ENCODE results near the gene PINK1. TPM values are rescaled to one million over a fixed set of nuclear protein-coding genes. Genes with fewer than 3 reads are reported as not detected.

The PINK1 gene
- total RNA-seq, 3 donors from 2014 or later, result 75.4 to 141 (median 111) TPM

DNA sequence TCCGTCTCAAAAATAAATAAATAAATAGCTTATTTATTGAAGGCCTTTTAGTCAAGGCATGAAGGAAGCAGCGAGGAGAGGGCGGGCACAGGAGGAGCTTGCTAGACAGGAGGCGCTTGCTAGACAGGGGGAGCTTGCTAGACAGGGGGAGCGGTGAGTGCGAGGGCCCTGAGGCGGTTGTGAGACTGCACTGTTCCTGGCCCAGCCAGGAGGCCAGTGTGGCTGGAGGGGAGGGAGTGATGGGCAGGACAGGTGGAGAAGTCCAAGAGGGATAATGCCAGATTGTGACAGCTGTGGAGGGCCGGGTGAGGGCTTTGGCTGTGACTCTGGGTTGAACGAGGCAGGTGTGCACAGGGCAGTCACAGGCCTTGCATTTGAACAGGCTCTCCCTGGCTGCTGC lies 66.3 kb downstream of the PINK1 start:
- DNase-seq, result no peak
- no peak for ATAC-seq

DNA sequence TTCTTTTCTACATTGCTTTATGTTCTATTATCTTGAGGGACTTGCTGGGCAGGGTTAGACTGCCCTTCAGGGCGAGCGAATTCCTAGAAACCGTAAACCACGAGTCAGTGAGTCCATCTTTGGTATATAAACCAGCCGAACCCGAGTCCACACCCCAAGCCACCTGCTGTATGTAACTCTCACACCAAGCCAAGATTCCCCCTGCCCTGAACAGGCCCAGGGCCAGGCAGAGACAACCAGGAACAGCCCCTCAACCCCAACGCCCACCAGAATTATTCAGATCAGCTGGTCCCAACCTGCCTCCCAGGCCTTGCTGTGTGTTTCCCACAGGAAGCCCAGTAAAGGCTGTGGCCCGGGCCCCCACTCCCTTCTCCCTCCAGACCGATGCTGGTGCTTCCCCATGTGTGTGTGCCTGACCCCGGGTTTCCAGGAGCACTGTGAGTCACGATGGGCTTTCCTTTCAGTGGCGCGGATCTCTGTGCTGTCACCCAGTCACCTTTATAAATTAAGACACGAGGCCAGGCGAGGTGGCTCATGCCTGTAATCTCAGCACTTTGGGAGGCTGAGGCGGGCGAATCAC lies 67.5 kb downstream of the PINK1 start:
- no peak for DNase-seq
- H3K4me3 ChIP-seq, result no peak overlapping the region
- intact Hi-C loops (cut with DNase I, micrococcal nuclease), result no loop called here
- no peaks in the 10 kb centered on the region for H3K36me3 ChIP-seq (ENCODE audit: low read depth)
- ATAC-seq, result no peak
- peaks cover 2% of the 10 kb centered on the region for H3K4me1 ChIP-seq (ENCODE audit: low read depth)
- TF ChIP-seq, protein P1, sequence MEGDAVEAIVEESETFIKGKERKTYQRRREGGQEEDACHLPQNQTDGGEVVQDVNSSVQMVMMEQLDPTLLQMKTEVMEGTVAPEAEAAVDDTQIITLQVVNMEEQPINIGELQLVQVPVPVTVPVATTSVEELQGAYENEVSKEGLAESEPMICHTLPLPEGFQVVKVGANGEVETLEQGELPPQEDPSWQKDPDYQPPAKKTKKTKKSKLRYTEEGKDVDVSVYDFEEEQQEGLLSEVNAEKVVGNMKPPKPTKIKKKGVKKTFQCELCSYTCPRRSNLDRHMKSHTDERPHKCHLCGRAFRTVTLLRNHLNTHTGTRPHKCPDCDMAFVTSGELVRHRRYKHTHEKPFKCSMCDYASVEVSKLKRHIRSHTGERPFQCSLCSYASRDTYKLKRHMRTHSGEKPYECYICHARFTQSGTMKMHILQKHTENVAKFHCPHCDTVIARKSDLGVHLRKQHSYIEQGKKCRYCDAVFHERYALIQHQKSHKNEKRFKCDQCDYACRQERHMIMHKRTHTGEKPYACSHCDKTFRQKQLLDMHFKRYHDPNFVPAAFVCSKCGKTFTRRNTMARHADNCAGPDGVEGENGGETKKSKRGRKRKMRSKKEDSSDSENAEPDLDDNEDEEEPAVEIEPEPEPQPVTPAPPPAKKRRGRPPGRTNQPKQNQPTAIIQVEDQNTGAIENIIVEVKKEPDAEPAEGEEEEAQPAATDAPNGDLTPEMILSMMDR (IDR thresholded peaks at IDR 0.05), result no peak
- H3K9me3 ChIP-seq, result no peaks in the 10 kb centered on the region

More for the DNA sequence above, 66.3 kb downstream of the PINK1 start:
- no peaks in the 10 kb centered on the region for H3K36me3 ChIP-seq (ENCODE audit: low read depth)
- H3K4me1 ChIP-seq (ENCODE audit: low read depth), result peaks cover 2% of the 10 kb centered on the region
- TF ChIP-seq, protein P1 (IDR thresholded peaks at IDR 0.05), result no peak
- no peaks in the 10 kb centered on the region for H3K9me3 ChIP-seq
- no peak overlapping the region for H3K4me3 ChIP-seq
- intact Hi-C loops (cut with DNase I, micrococcal nuclease), result loop anchor here (5.0 to 10.0 kb wide), 2 partner anchors 495 to 498 kb away; no protein-coding TSS in a partner anchor

Other genes with a start within 250 kb of the PINK1 start
- 100 to 1,000 TPM; 162 to 274 (median 163) TPM for gene CAMK2N1, start 147.2 kb upstream of the PINK1 start, total RNA-seq
- 10 to 100 TPM; 31.5 to 44.9 (median 44.7) TPM for gene MUL1, start 125.3 kb upstream of the PINK1 start, total RNA-seq
- gene FAM43B, start 80.9 kb upstream of the PINK1 start, total RNA-seq, result under 1 TPM; 0.14 to 0.92 (median 0.43) TPM
- 10 to 100 TPM; 33.9 to 63.8 (median 60.9) TPM for gene CDA, start 44.4 kb upstream of the PINK1 start, total RNA-seq
- gene DDOST, start 27.9 kb downstream of the PINK1 start, total RNA-seq, result 100 to 1,000 TPM; 103 to 263 (median 159) TPM
- under 1 TPM; 0.20 to 0.63 (median 0.53) TPM for gene KIF17, start 84.5 kb downstream of the PINK1 start, total RNA-seq
- gene SH2D5, start 99.2 kb downstream of the PINK1 start, total RNA-seq, result under 1 TPM in 2 of 3 donors, not detected in 1; 0.07 to 0.09 TPM
- 100 to 1,000 TPM; 168 to 276 (median 246) TPM for gene HP1BP3, start 153.8 kb downstream of the PINK1 start, total RNA-seq